Measurements from ENCODE around the gene TCEAL5.
"Not testable (repeated sequence)": the region's sequence is repeated elsewhere in the genome, so short reads cannot be mapped to it uniquely, and the experiment has no call there.

TCEAL5 gene

GRCh38 chrX:103234869-103235268 is 41.7 kb downstream of the TCEAL5 start:
- no peak for DNase-seq (ENCODE audit: low read depth in 3 of 3)

- no peak for DNase-seq (ENCODE audit: low read depth in 3 of 3)
Measured at GRCh38 chrX:103233263-103233662, 43.3 kb downstream of the TCEAL5 start.

- not testable (repeated sequence) for DNase-seq (ENCODE audit: low read depth in 3 of 3)
Measured at GRCh38 chrX:103225918-103226317, 50.6 kb downstream of the TCEAL5 start.

All from stimulated activated CD4-positive, alpha-beta T cell treated with anti-CD3 and anti-CD28 coated beads, TNF-alpha, amount 100 ng/mL, for 24 hours (primary cell).